GM18519 (cell line): Measurements from ENCODE around the gene AIPL1.
"Not testable (repeated sequence)": the region's sequence is repeated elsewhere in the genome, so short reads cannot be mapped to it uniquely, and the experiment has no call there.

Source experiments
- ATAC-seq: cut with Tn5 transposase; IDR thresholded peaks from one replicate; pipeline ENCODE4 v1.9.1; 2021; ENCODE audit warnings: mild to moderate bottlenecking, moderate library complexity; ENCODE audit not compliant: unreplicated experiment, low FRiP score

The AIPL1 gene

GRCh38 chr17:6435051-6435450 lies at the start of gene AIPL1:
TSS of gene AIPL1 (minus strand) at chr17:6435121. CDS start at chr17:6435104, 17 bp downstream.
- no peak for ATAC-seq

GRCh38 chr17:6483507-6483906 lies 48.6 kb upstream of the AIPL1 start:
- ATAC-seq: no peak

- not testable (repeated sequence) for ATAC-seq
These were observed 47.9 kb upstream of the AIPL1 start for GRCh38 chr17:6482796-6483195.

GRCh38 chr17:6482105-6482455 lies 47.2 kb upstream of the AIPL1 start:
- ATAC-seq: no peak

- no peak for ATAC-seq
These were observed 45.4 kb upstream of the AIPL1 start for GRCh38 chr17:6480303-6480675.

- ATAC-seq: no peak
These were observed 44.8 kb upstream of the AIPL1 start for GRCh38 chr17:6479622-6480302.

GRCh38 chr17:6478486-6478885 lies 43.6 kb upstream of the AIPL1 start:
- ATAC-seq: no peak

- no peak for ATAC-seq
These were observed 43.0 kb upstream of the AIPL1 start for GRCh38 chr17:6477831-6478383.

GRCh38 chr17:6476810-6477179 lies 41.9 kb upstream of the AIPL1 start:
- ATAC-seq: no peak

- no peak for ATAC-seq
These were observed 41.3 kb upstream of the AIPL1 start for GRCh38 chr17:6476076-6476809.

- no peak for ATAC-seq
These were observed 40.5 kb upstream of the AIPL1 start for GRCh38 chr17:6475411-6475810.

GRCh38 chr17:6474906-6475305 lies 40.0 kb upstream of the AIPL1 start:
- no peak for ATAC-seq

- no peak for ATAC-seq
These were observed 39.5 kb upstream of the AIPL1 start for GRCh38 chr17:6474376-6474775.

GRCh38 chr17:6473128-6473767 lies 38.3 kb upstream of the AIPL1 start:
- ATAC-seq: no peak

- ATAC-seq: no peak
These were observed 37.6 kb upstream of the AIPL1 start for GRCh38 chr17:6472517-6472916.

- ATAC-seq: no peak
These were observed 36.9 kb upstream of the AIPL1 start for GRCh38 chr17:6471531-6472465.

GRCh38 chr17:6470751-6471521 lies 36.0 kb upstream of the AIPL1 start:
- no peak for ATAC-seq

- ATAC-seq: no peak
These were observed 35.3 kb upstream of the AIPL1 start for GRCh38 chr17:6470146-6470718.

GRCh38 chr17:6468051-6468790 lies 33.3 kb upstream of the AIPL1 start:
- ATAC-seq: no peak
